HEK293 (cell line): ENCODE results near the gene SCAND1.

Experiments used
- CTCF ChIA-PET: fragments of 350-600 bp; formaldehyde crosslinking; extraction: SDS; loops from one replicate; lab custom pipeline; 2021; ENCODE audit warnings: antibody characterized with exemption; lab: Yijun Ruan, JAX
- POLR2A ChIA-PET: fragments of 300-600 bp; formaldehyde crosslinking; extraction: SDS; loops from one replicate; lab custom pipeline; 2020; ENCODE audit warnings: antibody characterized with exemption, inconsistent platforms; lab: Yijun Ruan, JAX
- H3K27ac ChIP-seq: fragments of 200-500 bp; sonication (Bioruptor generic); 2 replicates; pipeline ENCODE4 v1.5.1; 2014; ENCODE audit warnings: low read depth, low read length, control low read depth, inconsistent platforms; ENCODE audit errors: extremely low read depth
- H3K36me3 ChIP-seq, 2 experiments: fragments of 200-500 bp in 1 of 2; sonication (Bioruptor generic) in 1 of 2; 1 replicate in 1 of 2; 2 replicates in 1 of 2; pipeline ENCODE4 v1.5.1; 2014 to 2017; ENCODE audit warnings: inconsistent platforms in 2 of 2, low read length in 2 of 2; ENCODE audit not compliant: control insufficient read depth in 2 of 2, insufficient read depth in 1 of 2
- H3K4me1 ChIP-seq: fragments of 200-500 bp; sonication (Bioruptor generic); 2 replicates; pipeline ENCODE4 v1.5.1; 2014; ENCODE audit warnings: mild to moderate bottlenecking, low read length, inconsistent platforms; ENCODE audit not compliant: control insufficient read depth, insufficient read depth
- H3K4me3 ChIP-seq: 2 replicates; pipeline ENCODE4 v1.5.1; 2011; ENCODE audit warnings: low read depth, mild to moderate bottlenecking, control low read depth, low read length, moderate library complexity
- H3K9me3 ChIP-seq: fragments of 200-500 bp; sonication (Bioruptor generic); 2 replicates; pipeline ENCODE4 v1.5.1; 2014; ENCODE audit warnings: low read depth, low read length, inconsistent platforms; ENCODE audit not compliant: control insufficient read depth, insufficient read depth
- ELK4 ChIP-seq: IDR thresholded peaks from 2 replicates; pipeline ENCODE4 v1.6.1; 2011; ENCODE audit warnings: mild to moderate bottlenecking, low read depth, low read length, borderline replicate concordance
- KLF17 ChIP-seq: fragments of 450-650 bp; formaldehyde crosslinking; IDR thresholded peaks from 2 replicates; pipeline ENCODE4 v1.5.1; 2016; ENCODE audit warnings: missing biosample characterization, missing genetic modification characterization
- REST ChIP-seq: fragments of 450-650 bp; formaldehyde crosslinking; IDR thresholded peaks from 2 replicates; pipeline ENCODE4 v1.5.1; 2016; ENCODE audit warnings: missing biosample characterization, missing genetic modification characterization
- TSHZ1 ChIP-seq: fragments of 450-650 bp; formaldehyde crosslinking; IDR thresholded peaks from 2 replicates; pipeline ENCODE4 v1.5.1; 2016; ENCODE audit warnings: missing biosample characterization, missing genetic modification characterization, borderline replicate concordance
- YY1 ChIP-seq: fragments of 450-650 bp; formaldehyde crosslinking; IDR thresholded peaks from 2 replicates; pipeline ENCODE4 v1.5.1; 2018; ENCODE audit warnings: missing biosample characterization, missing genetic modification characterization
- ZBTB11 ChIP-seq: fragments of 450-650 bp; formaldehyde crosslinking; conservative IDR thresholded peaks from 2 replicates; pipeline ENCODE4 v1.5.1; 2016; ENCODE audit warnings: low read depth, missing biosample characterization, missing genetic modification characterization
- ZBTB26 ChIP-seq: fragments of 450-650 bp; formaldehyde crosslinking; optimal IDR thresholded peaks from 2 replicates; pipeline ENCODE3; 2016; ENCODE audit warnings: missing biosample characterization, mild to moderate bottlenecking, missing genetic modification characterization
- ZBTB7A ChIP-seq: fragments of 450-650 bp; formaldehyde crosslinking; IDR thresholded peaks from 2 replicates; pipeline ENCODE4 v1.5.1; 2016; ENCODE audit warnings: low read depth, missing biosample characterization, missing genetic modification characterization
- ZFP41 ChIP-seq: fragments of 450-650 bp; formaldehyde crosslinking; IDR thresholded peaks from 2 replicates; pipeline ENCODE4 v1.5.1; 2016; ENCODE audit warnings: missing biosample characterization, missing genetic modification characterization, borderline replicate concordance
- ZFP69B ChIP-seq: fragments of 450-650 bp; formaldehyde crosslinking; IDR thresholded peaks from 2 replicates; pipeline ENCODE4 v1.5.1; 2016; ENCODE audit warnings: missing biosample characterization, missing genetic modification characterization
- ZNF175 ChIP-seq: fragments of 450-650 bp; formaldehyde crosslinking; IDR thresholded peaks from 2 replicates; pipeline ENCODE4 v1.5.1; 2016; ENCODE audit warnings: missing biosample characterization, missing genetic modification characterization
- ZNF280C ChIP-seq: fragments of 450-650 bp; formaldehyde crosslinking; IDR thresholded peaks from 2 replicates; pipeline ENCODE4 v1.5.1; 2016; ENCODE audit warnings: missing biosample characterization, missing genetic modification characterization
- ZNF324 ChIP-seq: fragments of 450-650 bp; formaldehyde crosslinking; IDR thresholded peaks from 2 replicates; pipeline ENCODE4 v1.5.1; 2016; ENCODE audit warnings: missing biosample characterization, missing genetic modification characterization
- ZNF366 ChIP-seq: fragments of 450-650 bp; formaldehyde crosslinking; conservative IDR thresholded peaks from 2 replicates; pipeline ENCODE4 v1.5.1; 2016; ENCODE audit warnings: missing biosample characterization, missing genetic modification characterization
- ZNF426 ChIP-seq: fragments of 450-650 bp; formaldehyde crosslinking; IDR thresholded peaks from 2 replicates; pipeline ENCODE4 v1.5.1; 2017; ENCODE audit warnings: missing biosample characterization, missing genetic modification characterization, mild to moderate bottlenecking, inconsistent platforms, moderate library complexity
- ZNF48 ChIP-seq: fragments of 450-650 bp; formaldehyde crosslinking; IDR thresholded peaks from 2 replicates; pipeline ENCODE4 v1.5.1; 2016; ENCODE audit warnings: missing biosample characterization, missing genetic modification characterization
- ZNF544 ChIP-seq: fragments of 450-650 bp; formaldehyde crosslinking; IDR thresholded peaks from 2 replicates; pipeline ENCODE4 v1.5.0; 2017; ENCODE audit warnings: missing biosample characterization, missing genetic modification characterization
- ZNF707 ChIP-seq: fragments of 450-650 bp; formaldehyde crosslinking; IDR thresholded peaks from 2 replicates; pipeline ENCODE4 v1.5.1; 2016; ENCODE audit warnings: missing biosample characterization, missing genetic modification characterization
- ZNF837 ChIP-seq: fragments of 450-650 bp; formaldehyde crosslinking; IDR thresholded peaks from 2 replicates; pipeline ENCODE4 v1.5.1; 2016; ENCODE audit warnings: missing biosample characterization, missing genetic modification characterization

SCAND1 gene

GRCh38 chr20:35929301-35929700 is 25.0 kb downstream of the SCAND1 start:
- ChIA-PET CTCF (no interaction called here), POLR2A (no interaction called here)
- TF ChIP-seq ZBTB11 (tag by site-specific recombination) (no peak), ZNF175 (tag by site-specific recombination) (no peak), ZFP41 (tag by site-specific recombination) (no peak), TSHZ1 (no peak), ZNF48 (tag by site-specific recombination) (no peak), ZBTB7A (no peak), YY1 (no peak), ZNF324 (no peak), ZFP69B (no peak), REST (tag by site-specific recombination) (no peak), ELK4 (no peak), ZNF544 (tag by site-specific recombination) (no peak)
- Histone ChIP-seq H3K4me3 (no peak overlapping the region), H3K4me1 (no peaks in the 10 kb centered on the region), H3K27ac (no peak overlapping the region), H3K9me3 (no peaks in the 10 kb centered on the region), H3K36me3 (peaks cover 3 to 57% of the 10 kb centered on the region in 2 experiments; a peak in 2 of 3 replicates)

- H3K4me1 ChIP-seq = no peaks in the 10 kb centered on the region
- no peak overlapping the region for H3K4me3 ChIP-seq
- ChIA-PET POLR2A (no interaction called here), CTCF (no interaction called here)
- no peak overlapping the region for H3K27ac ChIP-seq
- no peak for TF ChIP-seq KLF17 (tag by site-specific recombination)
- no peak for TF ChIP-seq ZNF837 (tag by site-specific recombination)
- TF ChIP-seq ZNF280C (tag by site-specific recombination) = no peak
- TF ChIP-seq ZNF366 (tag by site-specific recombination) = no peak
- TF ChIP-seq ZNF707 = no peak
- TF ChIP-seq ZNF426 (tag by site-specific recombination) = no peak
- TF ChIP-seq ZBTB26 (tag by site-specific recombination) = no peak
- no peaks in the 10 kb centered on the region for H3K9me3 ChIP-seq
- peaks cover 8 to 50% of the 10 kb centered on the region in 2 experiments; a peak in 2 of 3 replicates for H3K36me3 ChIP-seq
Observed at GRCh38 chr20:35920523-35920922, 33.8 kb downstream of the SCAND1 start.
